Neural progenitor cell (in vitro differentiated cells): Measurements from ENCODE around the gene AKAP17A.

Source experiments
- CTCF ChIP-seq: fragments of 200-600 bp; sonication (generic); IDR thresholded peaks from 2 replicates; pipeline ENCODE4 v1.5.1; 2017; ENCODE audit warnings: antibody characterized with exemption, mild to moderate bottlenecking
- EZH2 ChIP-seq: fragments of 200-600 bp; sonication (generic); IDR thresholded peaks from 2 replicates; pipeline ENCODE4 v1.6.1; 2017; ENCODE audit warnings: antibody characterized with exemption, mild to moderate bottlenecking, moderate library complexity

- no peak for TF ChIP-seq CTCF
- TF ChIP-seq EZH2: no peak
Observed at GRCh38 chrX:1551959-1552546, 39.4 kb upstream of the AKAP17A start.
